CD4-positive, alpha-beta T cell treated with Interleukin-12 subunit alpha and Interleukin-12 subunit beta, for 1 hour (primary cell): ENCODE results near the gene MLEC.
"Not testable (repeated sequence)": the region's sequence is repeated elsewhere in the genome, so short reads cannot be mapped to it uniquely, and the experiment has no call there.

Experiments used
- DNase-seq: peaks from one replicate; pipeline ENCODE4 v3.0.0-alpha.2; 2020

MLEC gene

DNA sequence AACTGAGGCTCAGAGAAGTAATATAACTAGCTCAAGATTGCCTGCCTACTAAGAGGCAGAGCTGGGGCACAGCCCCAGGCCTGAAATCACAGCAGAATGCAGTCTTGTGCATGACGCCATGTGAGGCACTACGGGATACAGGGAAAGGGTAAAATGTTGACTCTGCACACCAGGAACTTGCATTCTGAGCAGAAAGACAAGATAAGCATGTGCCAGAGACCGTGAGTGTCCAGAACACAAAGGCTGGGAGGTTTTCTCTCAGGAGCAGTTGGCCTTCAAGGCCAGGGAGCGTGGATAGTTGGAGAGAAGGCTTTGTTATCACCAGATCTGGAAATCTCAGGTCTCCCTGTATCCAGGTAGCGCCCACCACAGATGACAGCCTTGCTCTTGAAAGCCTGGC, 23.2 kb upstream of the MLEC start:
- no peak for DNase-seq

DNA sequence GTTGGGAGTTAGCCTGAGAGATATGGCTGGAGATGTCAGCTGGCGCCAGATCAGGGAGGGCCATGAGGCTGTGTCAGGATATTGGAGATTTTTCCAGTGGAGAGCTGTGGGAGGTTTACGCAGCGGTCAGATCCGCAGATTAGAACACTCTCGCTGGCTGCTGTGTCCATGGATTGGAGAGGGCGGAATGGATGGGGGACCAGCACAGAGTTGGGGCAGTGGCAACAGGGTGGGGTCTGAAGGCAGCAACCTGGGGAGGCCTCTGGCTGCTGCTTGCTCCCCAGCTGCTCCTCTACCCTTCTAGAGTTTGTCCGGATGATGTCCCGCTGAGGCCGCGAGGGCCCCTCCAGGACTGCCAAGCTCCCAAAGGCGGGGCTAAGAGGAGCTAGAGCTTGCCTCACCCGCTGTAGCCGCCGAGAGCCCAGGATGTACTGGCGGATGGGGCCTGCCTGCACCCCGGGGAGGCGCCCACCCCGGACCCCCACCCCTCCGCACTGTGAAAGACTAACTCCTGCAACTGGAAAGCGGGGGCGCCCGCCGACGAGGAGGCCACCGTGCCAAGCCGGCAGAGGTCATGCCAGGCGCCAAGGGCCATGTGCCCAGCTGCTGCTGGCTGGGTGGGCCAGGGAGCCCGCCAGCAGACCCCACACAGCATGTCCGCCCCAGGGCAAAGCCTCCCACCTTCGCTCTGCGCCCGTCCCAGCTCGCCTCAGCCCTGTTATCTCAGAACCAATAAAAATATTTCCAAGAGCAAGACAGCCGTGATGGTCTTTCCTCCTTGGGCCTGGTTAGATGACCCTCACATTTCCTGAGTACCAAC, 20.2 kb upstream of the MLEC start:
- no peak for DNase-seq

DNA sequence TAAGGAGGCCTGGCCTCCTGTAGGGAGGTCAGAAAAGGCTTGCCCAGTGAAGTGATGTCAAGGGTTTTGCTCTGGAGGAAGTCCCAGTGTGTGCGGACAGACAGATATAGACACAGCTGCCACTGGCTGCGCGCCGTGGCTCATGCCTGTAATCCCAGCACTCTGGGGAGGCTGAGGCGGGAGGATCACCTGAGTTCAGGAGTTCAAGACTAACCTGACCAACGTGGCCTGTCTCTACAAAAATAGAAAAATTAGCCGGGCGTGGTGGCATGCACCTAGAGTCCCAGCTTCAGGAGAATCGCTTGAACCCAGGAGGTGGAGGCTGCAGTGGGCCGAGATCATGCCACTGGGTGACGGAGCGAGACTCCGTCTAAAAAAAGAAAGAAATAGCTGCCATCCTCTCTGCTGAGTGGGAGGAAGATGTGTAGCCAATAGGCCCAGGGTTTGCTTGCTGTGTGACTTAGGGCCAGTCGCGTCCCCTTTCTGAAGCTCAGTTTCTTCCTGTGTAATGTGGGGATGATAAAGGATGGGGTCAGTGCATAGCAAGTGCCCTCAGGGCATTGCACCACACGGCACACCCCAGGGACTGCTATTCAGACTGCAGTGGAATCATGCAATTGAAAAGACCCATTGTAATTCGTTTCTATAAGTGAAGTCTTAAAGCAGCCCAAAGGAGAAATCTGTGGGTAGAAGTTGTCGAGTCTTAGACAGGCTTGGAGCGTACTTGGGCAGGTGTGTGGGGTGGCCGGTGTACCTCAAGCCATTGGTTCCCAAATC, 18.7 kb upstream of the MLEC start:
- DNase-seq: no peak

GRCh38 chr12:120668868-120669840, 17.8 kb upstream of the MLEC start:
- no peak for DNase-seq

- not testable (repeated sequence) for DNase-seq
Measured at GRCh38 chr12:120670237-120670636, 16.7 kb upstream of the MLEC start.

DNA sequence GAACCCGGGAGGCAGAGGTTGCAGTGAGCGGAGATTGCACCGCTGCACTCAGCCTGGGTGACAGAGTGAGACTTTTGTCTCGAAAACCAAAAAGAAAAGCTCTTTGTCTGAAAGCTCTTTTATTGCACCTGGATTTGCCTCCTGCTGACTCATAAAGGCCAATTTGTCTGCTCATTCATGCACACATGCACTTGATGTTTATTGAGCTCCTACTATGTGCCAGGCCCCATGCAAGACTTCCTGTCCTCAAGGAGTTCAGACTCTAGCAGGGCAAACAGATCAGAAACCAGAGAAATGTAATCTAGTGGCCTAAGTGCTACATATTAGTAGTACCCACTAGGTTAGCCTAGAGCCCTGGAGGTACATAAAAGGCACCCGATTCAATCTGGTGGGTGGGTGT, 16.3 kb upstream of the MLEC start:
- no peak for DNase-seq

DNA sequence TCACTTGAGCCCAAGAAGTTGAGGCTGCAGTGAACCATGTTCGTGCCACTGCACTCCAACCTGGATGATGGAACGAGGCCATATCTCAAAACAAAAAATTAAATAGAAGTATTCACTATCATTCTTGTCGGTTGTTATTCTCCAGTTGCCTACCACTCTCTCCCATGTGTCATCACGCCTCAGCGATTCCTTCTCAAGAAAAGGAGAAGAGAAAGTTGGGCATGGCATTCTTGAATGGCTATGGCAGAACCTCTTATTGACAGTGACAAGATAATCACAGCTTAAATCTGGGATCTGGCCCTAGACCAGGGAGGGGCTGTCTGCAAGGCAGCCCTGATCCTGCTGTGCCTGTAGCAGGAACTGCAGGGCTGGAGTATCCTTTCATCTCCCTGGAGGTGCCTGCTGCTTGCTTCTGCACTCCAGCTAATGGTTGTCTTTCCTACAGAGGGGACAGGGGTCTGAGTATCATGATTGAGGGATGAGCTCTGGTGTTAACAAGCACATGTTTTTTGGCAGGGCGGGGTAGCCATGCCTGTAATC, 12.8 kb upstream of the MLEC start:
- no peak for DNase-seq

DNA sequence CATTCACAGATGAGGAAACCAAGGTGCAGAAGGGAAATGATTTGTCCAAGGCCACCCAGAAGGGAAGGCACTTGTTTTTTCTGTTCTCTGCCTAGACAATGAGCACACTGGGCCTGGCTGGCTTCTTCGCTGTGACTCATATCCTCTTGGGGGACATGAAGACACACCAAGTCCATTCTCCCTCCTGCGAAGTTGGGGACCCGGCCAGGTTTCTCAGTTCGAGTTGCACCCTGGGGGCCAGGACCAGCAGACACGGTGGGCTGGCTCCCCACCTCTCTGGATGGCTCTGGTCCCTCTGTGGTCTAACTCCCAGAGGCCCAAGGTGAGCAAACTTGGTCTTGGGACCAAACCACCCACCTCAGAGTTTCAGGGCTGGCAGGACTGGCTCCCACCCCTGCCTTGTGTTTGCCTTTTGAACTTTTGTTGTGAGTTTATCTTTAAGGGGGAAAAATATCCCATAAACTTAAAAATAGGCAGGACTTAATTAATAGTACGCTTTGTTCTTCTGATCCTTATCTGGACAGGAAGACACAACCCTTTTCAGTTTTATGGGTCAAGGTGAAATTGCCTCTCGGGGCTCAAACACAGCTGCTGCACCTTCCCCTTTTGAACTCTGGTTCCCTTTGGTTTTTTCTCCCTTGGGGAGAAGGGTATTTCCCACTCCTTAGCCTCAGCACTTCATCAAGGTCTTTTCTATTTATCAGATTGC, 9.0 kb upstream of the MLEC start:
- no peak for DNase-seq

DNA sequence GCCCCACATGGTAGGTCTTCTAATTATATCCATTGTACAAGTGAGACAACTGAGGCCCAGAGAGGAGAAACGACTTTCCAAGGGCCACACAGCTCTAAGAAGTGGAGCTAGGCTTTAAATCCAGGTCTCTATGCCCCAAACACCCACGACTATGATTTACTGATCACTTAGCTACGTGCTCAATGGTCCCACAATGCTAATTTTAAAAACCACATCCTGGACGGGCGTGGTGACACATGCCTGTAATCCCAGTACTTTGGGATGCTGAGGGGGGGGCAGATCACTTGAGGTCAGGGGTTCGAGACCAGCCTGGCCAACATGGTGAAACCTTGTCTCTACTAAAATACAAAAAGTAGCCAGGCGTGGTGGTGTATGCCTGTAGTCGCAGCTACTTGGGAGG, 8.4 kb upstream of the MLEC start:
- no peak for DNase-seq

- no peak for DNase-seq
Measured at GRCh38 chr12:120680165-120680738, 6.7 kb upstream of the MLEC start.

DNA sequence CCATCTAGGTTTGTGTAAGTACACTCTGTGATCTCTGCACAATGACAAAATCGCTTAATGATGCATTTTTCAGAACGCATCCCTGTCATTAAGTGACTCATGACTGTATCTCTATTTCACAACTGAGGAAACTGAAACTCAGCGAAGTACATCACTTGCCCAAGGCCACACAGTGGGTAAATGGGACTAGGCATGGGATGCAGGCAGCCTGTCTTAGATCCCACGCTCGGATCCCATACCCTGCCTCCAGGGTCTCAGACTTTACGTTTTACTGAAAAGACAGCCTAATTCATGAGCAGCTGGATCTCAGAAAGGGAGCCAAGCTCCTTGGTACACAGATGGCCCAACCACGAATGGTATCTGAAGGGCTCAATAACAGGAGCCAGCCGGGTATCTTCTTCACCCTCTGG, 2.4 kb upstream of the MLEC start:
- DNase-seq: no peak

- no peak for DNase-seq
Measured at GRCh38 chr12:120685522-120685921, 1.4 kb upstream of the MLEC start.

- peak; percentile 97 for DNase-seq
Measured at GRCh38 chr12:120686151-120686689, 729 bp upstream of the MLEC start.

GRCh38 chr12:120687578-120688289, 785 bp downstream of the MLEC start:
- peak; percentile 33 for DNase-seq

DNA sequence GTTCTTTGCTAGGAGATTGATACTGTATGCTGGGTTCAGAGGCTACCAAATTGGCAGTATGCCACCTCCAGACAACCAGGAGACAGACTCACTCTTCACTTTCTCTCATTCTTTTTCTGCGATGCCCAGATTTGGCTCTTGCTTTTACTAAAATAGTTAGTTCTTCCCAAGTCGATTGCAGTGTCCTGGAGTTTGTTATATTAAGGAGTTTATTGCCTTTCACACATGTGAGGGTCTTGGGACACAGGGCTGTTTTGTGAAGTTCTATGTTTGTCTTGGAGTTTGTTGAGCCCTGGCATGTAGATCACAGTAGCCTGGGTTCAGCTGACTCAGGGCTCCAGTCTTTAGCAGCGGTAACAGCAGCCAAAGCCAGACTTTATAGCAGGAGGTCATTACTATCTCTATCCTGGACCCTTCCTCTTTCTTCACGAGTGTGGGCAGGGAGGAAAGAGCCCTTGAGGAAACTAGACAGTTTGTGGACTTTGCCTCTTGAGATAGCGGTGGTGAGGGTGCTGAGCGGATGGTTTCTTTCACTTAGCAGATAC, 1.6 kb downstream of the MLEC start:
- no peak for DNase-seq

DNA sequence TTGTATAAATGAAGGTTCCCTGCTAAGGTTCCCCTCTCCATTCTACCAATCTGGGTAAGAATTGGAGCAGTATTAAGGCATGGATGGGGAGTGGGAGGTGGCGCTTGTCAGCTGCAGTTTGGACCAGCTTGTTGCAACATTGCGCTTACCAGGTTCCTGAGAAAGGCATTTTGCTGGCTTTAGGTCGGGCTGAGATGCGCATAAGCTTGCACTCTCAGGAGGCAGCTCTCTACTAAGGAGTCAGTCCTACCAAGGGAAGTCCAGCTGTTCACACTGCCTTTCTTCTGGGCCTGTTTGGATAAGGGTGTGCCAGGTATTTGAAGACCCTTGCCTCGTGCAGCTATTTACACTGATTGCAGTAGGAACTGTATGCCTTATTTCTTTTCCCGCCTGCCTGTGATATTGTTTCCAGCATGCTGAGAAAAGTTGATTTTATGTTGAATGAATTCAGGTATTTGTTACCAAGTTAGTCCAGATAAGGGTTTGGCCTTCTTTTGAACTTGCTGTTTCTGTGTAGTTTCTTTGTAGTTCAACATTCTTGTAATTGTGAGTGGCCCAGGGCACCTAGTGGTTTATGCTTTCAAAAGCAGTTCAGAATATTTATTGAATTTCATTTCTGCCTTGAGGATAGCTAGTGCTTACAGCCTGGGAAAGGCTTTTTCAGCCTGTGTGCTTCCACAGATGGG, 2.6 kb downstream of the MLEC start:
- no peak for DNase-seq

DNA sequence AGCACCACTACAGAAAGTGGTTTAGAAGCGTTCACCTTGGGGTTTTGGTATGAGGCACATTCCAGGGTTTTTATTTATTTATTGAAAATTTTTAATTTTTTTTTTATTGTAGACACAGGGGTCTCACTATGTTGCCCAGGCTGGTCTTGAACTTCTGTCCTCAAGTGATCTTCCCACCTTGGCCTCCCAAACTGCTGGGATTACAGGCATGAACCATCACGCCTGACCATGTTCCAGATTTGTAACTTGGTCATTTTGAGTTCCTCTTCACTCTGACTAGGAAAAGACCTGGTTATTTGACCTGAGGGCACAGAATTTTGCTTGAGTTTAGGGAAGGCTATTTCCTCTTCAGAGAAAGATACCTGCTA, 3.1 kb downstream of the MLEC start:
- no peak for DNase-seq

DNA sequence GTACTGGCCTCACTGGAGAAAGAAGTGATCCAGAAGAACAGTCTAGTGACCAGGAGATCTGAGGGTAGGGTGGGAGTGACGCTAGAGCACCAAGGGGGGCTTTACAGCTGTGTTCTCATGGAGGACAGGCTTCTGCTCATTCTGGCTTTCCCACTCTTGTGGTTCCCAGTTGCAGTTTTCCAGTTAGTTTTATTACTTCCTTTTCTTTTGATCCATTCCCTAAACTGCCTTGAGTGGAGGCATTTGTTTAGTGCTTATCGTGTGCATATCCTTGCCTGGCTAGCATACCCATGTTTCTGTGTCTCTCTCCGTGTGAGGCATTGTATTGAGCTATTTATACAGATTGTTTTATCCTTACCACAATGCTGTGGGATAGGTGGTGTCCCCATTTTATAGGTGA, 4.0 kb downstream of the MLEC start:
- no peak for DNase-seq

DNA sequence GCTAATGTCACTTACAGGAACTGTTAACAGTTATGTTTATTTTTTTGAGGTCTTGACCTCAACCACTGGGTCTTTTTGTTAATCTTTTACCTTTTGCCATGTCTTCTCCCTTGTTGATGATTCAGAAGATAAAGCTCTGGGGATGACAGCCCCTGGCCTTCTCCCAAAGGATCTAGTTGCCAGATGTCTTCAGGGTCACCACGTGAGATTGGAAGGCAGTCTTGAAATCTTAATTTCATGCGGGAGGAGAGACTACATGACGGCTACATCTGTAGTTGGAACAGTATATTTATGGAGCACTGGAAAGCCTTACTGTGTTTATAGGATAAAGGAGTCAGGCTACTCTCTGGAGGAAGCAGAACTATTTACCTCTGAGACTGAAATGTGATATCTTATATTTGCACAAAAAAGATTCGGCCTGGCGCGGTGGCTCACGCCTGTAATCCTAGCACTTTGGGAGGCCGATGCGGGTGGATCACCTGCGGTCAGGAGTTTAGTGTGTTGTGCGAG, 5.6 kb downstream of the MLEC start:
- DNase-seq: no peak

DNA sequence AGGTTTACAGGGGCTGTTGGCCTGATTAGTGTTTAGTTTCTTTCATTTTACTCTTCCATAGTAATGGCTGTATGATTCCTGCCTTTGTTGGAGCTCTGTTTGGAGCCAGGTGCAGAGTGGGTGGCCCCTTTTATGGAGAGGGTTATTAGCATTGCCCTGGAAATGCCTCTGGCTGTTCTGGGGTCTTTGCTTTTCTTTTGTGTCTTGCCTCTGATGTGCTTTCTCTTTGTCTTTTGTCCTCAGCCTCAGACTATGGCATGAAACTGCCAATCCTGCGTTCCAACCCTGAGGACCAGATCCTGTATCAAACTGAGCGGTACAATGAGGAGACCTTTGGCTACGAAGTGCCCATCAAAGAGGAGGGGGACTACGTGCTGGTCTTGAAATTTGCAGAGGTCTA, 6.9 kb downstream of the MLEC start:
- no peak for DNase-seq
